Fibroblast of upper back skin (primary cell): ENCODE data around the gene JSRP1.

Experiments used
- DNase-seq: peaks from one replicate; pipeline ENCODE4 v3.0.0-alpha.2; 2013

JSRP1 gene

DNA sequence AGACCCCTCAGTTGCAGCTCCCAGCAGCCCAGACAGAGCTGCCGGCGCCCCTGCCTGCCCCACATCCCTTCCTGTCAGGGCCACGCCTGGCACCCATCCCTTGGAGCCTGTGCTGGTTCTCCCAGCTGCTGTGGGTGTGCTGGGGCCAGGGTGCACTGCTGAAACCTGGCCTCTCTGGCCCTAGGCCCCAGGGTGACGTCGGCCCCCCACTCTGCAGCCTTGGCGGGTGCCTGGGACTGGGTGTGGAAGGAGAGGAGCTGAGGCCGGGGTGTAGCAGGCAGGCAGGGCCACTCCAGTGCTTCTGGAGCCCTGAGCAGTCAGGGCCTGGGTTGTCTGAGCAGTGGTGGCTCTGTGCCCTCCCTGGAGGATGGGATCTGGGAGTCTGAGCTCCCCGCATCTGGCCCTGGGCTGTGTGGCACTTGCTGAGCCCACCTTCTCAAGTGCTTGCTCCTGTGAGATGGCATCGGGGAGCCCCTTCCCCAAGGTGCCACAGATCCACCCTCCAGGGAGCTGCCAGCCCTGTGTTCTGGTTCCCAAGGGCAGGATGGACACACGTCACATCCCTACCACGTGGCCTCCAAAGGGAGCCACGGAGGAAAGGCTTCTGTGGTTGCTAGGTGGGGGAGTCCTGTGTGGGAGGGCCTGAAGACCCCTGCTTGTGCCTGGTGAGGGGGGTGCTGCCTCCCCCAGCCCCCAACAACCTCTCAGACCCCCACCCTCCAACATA lies 25.2 kb downstream of the JSRP1 start:
- DNase-seq, result no peak

DNA sequence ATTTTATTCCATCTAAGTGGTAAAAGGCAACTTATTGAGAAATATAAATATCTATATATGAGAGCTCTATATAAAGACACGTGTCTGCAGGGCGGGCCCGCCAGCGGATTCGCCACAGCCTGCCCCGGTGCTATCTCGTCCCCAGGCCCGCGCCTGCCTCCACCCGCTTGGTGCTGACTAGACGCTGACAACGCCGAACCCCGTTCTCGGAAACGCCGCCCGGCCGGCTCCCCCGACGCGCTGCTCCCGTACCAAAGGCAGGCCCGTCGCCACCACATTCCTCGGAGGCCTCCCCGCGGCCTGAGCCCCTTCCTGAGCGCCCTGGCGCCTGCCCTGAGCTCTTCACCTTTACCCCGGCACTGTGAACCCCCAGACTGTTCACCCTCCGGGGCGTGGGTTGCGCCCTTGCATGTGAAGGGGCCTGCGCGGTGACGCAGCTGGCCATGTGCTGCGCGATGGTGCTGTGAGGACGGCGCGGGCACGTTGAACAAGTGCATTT lies 26.1 kb downstream of the JSRP1 start:
- DNase-seq, result no peak

- no peak for DNase-seq
Measured at GRCh38 chr19:2229103-2230032, 26.8 kb downstream of the JSRP1 start.

GRCh38 chr19:2228157-2229030 lies 27.8 kb downstream of the JSRP1 start:
- no peak for DNase-seq

- DNase-seq, result no peak
Measured at GRCh38 chr19:2227415-2228156, 28.6 kb downstream of the JSRP1 start.

GRCh38 chr19:2226840-2227360 lies 29.3 kb downstream of the JSRP1 start:
- DNase-seq, result no peak

GRCh38 chr19:2226051-2226839 lies 30.0 kb downstream of the JSRP1 start:
- no peak for DNase-seq

DNA sequence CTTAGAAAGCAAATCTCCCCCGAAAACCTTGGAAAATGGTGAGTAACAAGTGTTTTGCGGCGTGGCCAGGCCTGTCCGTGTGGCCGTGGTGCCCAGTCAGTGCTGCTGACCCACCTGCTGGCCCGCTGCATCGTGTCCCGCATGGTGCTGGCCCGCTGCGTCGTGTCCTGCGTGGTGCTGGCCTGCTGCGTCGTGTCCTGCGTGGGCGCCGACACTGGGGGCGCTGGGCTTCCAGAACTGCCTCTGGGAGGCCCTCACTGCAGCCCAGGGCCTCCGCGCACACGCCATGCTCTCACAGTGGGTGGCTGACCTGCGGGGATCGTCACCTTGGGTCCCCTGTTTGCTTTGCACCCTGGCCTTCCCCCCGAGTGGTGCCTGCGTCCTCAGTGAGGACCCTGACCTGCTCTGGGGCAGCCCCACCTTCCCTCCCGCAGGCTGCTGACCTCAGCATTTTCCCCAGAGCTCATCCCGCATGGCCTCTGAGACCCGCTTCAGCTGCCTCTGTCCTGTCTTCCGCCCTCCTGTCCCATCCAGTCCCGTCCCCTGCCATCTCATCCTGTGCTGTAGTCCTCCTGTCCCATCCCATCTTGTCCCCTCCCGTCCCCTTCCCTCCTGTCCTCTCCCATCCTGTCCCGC lies 30.7 kb downstream of the JSRP1 start:
- DNase-seq, result no peak

GRCh38 chr19:2224754-2225349 lies 31.4 kb downstream of the JSRP1 start:
- DNase-seq, result no peak

GRCh38 chr19:2223959-2224358 lies 32.3 kb downstream of the JSRP1 start:
- DNase-seq, result no peak

DNA sequence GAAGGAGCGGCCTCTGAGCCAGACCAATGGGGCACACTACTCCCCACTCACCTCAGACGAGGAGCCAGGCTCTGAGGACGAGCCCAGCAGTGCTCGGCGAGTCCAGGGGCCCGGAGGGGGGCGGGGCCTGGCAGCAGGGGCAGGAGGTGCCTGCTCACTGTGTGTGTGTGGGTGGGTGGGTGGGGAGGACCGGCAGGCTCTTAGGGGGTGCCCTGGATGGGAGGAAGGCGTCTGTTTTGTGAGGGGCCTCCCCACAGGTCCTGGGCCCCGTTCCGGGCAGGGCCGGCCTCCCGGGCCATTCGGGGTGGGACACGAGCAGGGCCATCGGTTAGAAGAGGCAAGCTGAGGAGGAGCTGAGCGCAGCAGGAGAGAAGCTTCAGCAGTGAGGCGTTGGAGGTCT lies 32.8 kb downstream of the JSRP1 start:
- DNase-seq, result no peak

GRCh38 chr19:2221918-2222317 lies 34.3 kb downstream of the JSRP1 start:
- DNase-seq, result no peak

DNA sequence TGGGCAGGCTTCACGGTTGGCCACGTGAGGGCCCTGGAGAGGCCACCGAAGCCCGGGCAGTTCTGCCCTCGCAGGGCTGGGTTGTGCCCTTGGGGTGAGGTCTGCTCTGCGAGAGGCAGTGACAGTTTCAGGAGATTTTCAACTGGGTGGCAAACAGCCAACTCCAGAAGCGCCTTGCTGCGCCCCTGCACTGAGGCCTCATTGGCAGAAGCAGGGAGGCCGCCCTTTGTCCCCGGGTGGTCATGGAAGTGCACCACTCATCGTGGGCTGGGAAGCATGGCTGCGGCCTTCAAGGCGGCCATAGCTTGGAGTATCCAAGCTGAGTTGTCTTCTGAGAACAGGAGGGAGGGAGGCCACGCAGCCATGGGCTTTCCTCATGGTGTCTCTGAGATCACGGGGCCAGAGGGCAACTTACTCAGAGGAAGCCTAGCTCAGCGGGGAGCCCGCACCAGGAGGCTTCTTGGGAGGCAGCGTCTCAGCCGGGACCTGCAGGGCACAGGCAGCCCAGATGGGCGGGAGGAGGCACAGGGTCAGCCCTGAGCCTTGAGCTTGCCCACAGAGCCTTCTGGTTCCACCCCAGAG lies 34.9 kb downstream of the JSRP1 start:
- DNase-seq, result no peak

GRCh38 chr19:2219726-2220125 lies 36.5 kb downstream of the JSRP1 start:
- no peak for DNase-seq

DNA sequence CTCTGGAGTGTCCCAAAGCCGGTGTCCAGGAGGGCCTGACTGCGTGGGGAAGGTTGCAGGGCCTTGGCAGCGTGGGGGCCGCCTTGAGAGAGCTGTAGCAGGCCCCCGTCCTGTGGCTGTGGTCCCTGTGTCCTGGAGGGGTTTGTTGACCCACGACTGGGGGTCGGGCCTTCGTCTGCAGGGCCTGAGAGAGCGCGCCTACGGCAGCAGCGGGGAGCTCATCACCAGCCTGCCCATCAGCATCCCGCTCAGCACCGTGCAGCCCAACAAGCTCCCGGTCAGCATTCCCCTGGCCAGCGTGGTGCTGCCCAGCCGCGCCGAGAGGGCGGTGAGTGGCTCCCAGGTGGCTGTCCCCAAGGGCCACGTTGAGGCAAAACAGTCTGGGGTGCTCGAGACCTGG lies 38.6 kb downstream of the JSRP1 start:
- no peak for DNase-seq

DNA sequence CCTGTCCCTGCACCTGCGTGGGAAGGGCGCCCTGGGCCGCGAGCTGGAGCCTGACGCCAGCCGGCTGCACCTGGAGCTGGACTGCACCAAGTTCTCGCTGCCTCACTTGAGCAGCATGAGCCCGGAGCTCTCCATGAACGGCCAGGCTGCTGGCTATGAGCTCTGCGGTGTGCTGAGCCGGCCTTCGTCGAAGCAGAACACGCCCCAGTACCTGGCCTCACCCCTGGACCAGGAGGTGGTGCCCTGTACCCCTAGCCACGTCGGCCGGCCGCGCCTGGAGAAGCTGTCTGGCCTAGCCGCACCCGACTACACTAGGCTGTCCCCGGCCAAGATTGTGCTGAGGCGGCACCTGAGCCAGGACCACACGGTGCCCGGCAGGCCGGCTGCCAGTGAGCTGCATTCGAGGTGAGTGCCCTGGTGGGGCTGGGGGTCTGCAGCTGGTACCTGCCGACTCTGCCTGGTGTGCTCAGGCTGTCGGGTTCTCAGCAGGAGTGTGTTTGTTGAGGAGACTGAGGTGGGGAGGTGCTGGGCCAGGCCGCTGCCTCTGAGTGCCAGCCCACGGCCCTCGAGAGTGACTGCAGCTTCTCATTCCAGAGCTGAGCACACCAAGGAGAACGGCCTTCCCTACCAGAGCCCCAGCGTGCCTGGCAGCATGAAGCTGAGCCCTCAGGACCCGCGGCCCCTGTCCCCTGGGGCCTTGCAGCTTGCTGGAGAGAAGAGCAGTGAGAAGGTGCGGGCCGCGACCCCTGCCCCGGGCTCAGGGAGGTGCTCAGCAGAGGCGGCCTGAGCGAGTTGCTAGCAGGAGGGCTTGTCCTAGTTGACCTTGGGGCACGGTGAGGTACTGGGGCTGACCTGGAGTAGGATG lies 39.6 kb downstream of the JSRP1 start:
- DNase-seq, result no peak

DNA sequence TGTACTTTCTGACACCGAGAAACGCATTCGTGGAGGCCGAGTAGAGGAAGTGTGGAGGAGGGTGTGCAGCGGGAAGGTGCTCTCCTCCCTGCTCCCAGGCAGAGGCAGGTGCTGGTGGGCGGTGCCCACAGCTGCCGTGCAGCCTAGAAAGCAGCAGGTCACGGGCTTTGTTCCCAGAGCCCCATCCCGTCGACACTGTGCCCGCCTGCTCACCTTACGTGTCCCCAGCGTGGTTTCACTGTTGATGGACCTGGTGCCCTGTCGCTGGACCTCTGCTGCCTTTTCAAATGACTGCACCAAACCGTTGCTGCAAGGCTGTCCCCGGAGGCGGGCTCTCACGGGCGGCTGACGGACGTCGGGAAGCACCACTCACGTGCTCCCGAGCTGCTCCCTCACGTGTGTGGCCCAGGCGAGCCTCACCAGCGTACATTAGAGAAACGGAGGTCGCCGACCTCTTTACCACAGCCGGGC lies 40.9 kb downstream of the JSRP1 start:
- DNase-seq, result no peak

DNA sequence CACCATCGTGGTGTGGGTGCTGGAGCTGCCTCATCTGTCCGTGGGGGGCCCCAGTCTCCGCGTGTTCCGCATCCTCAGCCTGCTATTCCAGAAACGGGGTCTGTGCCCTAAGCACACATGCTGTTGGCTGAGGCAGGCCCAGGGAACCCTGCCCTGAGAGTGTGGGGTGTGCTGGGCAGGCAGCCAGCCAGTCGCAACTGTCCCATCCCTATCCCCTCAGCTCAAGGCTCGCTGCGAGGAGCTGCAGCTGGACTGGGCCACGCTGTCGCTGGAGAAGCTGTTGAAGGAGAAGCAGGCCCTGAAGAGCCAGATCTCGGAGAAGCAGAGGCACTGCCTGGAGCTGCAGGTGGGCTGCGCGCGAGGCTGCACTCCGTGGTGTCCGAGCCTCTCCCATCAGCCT lies 42.0 kb downstream of the JSRP1 start:
- DNase-seq, result no peak

DNA sequence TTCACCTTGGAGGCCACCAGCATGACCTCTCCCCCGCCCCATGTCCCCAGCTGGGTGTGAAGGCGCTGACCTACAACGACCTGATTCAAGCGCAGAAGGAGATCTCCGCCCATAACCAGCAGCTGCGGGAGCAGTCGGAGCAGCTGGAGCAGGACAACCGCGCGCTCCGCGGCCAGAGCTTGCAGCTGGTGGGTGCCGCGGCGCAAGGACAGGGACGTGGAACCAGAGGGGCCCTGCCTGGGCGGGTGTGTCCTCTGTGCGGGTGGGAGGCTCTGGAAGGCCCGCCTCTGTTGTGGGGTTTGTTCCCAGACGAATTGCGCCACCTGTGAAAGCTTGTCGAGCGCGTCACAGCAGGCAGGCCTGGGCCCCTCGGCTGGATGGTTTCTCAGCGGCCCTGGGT lies 42.4 kb downstream of the JSRP1 start:
- no peak for DNase-seq
